NCI-H526 (cell line): ENCODE data around the gene WLS.
"Not testable (repeated sequence)": the region's sequence is repeated elsewhere in the genome, so short reads cannot be mapped to it uniquely, and the experiment has no call there.

Source experiments
- DNase-seq, 2 experiments: peaks; one replicate each; lab custom pipeline; 2025; lab: John Stamatoyannopoulos, UW

The WLS gene

DNA sequence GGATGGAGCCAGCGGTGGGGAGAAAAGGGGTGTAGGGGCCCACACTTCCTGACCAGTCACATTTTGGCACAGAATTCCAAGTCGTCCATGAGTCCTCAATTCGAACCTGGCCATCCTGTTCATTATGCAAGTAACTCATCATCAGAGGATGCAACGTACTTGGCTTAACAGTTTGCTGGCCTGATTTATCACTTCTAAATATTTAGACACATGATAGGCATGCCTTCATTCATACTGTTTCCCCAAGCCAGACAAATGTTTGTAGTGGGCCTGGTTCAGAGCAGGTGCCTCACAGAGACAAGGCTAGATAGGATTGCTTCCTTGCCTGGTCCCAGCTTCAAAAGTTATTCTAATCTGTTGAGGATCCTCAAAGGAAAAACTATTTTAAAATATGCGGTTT, 66.7 kb downstream of the WLS start:
- DNase-seq = no peak

DNA sequence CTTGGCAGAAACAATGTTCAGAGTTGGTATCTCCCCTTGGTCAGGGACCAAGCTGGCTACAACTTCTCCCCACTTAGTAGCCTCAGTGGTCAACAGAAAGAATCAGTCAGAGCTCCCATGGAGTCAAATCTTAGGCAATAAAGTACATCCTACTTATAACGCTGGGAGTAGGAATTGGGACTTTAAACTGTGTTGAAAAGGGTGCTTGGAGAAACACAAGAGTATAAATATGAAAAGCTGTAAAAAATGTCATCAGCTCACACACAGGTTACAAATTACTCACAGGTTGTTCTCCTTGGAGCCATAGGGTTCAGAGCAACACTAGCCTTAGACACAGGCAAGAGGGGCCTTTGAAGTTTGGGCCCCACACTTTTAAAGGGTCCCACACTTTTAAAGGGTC, 67.4 kb downstream of the WLS start:
- no peak for DNase-seq

DNA sequence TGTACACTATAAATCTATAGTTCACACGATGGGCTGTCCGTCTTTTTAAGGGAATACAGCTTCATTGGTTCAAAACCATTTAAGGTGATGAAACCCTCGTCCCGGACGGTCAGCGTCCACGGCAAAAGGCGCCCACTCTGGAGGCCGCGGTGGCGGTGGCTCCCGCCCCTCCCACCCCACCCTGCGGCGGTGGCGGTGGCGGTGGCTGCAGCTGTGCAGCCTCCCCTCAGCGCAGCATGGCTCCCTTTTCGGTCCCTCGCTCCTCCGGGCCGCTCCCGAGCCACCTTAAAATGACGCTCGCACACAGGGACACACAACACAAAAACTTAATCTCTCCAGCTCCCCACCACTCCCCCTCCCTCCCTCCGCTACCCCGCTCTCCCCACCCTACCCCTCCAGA, 69.1 kb downstream of the WLS start:
- DNase-seq = no peak

DNA sequence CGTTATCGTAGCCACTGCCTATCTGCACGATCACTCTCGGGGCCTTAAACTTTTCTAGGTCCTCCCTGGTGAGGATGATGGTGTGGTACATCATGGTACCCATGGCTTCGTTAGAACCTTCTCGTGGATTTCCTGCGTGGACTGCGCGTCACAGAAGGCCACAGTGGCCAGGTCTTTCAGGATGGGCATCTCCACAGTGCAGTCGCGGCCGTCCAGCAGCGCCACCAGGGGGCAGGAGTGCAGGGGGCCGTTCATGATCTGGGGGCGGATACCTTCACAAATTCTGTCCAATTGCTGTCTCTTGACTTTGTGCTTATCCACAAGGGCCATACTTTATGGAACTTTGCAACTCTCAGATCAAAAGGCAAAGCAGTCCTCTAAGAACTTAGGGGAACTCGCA, 69.6 kb downstream of the WLS start:
- DNase-seq = no peak

DNA sequence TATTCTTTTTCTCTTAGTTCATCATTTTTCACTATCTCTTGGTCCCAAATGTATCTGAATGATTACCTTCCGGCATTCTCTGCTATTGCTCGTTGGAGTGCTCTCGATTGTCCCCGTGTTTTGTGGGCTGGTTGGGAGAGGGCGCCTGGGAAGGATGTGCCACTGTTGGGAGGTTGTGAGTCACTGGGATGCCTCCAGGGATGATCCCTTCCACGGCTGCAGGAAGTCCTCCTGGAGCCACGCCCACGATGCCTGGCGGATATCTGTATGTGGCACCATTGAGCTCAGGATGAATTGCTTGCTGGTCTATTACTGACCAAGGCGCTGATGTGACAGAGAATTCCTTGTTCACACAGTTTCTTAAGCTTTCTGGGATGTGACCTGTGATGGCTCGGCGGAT, 70.7 kb downstream of the WLS start:
- DNase-seq = not testable (repeated sequence)

DNA sequence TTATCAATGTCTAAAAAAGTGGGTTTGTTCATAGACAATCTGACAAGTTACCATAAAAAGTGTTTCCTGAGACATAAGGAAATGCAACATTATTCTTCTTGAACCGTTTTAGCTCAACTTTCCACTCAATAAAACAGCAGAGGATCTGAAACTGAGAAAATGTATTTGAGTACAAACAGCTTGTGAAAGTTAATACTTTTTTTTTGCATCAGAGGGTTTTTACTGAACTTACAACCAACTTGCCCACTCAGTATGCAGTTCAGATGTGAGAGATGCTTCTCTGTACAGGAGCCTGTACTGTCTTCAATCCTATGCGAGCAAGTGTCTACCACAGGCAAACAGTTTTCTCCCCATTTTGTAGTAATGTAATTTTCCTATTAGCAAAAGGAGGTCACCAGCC, 71.4 kb downstream of the WLS start:
- not testable (repeated sequence) for DNase-seq

DNA sequence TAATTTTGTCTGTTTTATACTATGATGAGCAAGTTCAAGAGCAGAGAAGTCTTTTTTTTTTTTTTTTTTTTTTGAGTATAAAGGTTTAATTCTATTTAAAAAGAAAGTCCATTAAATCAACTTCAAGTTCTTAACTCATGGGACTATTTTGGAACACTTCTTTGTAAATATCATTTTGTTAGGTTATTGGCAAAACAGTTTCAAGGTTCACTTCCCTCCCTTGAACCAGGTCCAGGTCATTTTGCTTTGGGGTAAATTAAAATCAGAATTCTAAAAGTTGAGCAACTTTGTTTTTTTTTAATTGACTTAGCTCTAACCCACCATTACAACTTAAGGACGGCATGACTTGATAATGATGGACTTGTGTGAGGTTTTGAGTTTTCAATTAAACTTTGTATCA, 72.3 kb downstream of the WLS start:
- no peak for DNase-seq

DNA sequence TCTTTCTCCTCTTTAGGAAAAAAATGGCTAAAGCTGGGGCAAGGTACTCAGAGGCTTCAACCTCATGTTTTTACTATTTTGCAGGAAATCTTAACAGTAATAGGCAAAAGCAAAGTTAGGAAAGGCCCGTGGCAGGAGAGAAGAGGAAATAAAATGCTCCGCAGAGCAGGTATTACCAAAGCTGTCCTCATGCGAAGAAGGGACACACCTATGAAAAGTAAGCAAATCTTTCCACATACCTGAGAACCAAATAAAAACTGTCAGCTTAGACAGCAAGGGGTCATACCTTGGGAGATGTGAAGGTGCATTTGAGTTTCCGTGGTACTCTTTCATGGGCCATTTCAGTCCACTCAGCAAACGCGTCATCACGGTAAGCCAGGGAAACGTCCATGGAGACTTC, 73.5 kb downstream of the WLS start:
- DNase-seq = no peak

DNA sequence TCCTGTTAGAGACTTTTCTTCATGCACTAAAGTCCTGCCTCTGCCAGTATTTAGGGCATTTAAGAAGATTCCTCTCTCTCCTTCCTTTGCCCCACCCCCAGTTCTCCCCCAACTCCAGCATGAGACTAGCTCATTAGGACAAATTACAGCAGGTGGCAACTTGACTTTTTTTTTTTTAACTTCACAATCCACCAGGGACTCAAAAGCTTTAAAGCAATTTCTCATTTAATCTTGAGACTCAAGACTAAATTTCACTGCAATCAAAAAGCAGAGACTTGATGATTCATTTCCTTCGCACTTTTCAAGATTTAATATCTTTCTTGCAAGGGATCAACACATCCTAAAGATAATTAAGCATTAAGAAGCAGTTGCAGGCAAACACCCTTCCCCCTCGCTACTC, 74.9 kb downstream of the WLS start:
- no peak for DNase-seq

DNA sequence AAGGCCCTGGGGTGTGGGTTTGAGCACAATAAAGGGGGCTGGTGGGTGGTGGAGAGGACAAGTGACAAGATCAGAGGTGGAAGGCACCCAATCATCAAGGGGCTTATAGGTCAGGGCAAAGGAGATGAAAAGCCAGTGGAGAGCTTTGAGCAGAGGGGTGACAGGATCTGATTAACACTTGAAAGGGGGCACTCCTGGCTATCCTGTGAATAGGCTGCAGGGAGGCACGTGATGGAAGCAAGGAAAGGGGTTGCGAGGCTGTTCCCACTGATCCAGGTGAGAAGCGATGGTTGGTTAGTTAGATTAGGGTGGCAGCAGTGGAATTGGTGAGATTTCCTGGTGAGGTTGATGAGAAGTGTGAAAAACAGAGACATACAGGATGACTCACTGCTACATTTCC, 80.6 kb downstream of the WLS start:
- no peak for DNase-seq

DNA sequence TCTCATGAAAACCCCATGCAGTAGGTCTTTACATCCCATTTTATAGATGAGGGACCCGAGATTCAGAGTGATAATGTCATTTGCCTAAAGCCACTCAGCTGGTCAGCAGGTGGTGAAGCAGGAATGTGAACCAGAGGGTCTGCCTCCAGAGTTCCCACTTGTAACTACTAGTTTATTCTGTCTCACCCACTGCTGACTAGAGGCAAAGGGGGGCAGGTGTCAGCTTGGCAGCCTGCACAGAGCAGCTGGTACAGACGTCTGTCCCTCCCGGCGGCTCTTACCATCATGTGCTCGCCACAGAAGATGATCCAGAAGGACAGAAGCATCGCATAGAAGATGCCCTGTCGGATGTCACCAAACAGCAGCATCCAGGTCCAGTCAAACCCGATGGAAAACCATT, 82.4 kb downstream of the WLS start:
- no peak for DNase-seq

DNA sequence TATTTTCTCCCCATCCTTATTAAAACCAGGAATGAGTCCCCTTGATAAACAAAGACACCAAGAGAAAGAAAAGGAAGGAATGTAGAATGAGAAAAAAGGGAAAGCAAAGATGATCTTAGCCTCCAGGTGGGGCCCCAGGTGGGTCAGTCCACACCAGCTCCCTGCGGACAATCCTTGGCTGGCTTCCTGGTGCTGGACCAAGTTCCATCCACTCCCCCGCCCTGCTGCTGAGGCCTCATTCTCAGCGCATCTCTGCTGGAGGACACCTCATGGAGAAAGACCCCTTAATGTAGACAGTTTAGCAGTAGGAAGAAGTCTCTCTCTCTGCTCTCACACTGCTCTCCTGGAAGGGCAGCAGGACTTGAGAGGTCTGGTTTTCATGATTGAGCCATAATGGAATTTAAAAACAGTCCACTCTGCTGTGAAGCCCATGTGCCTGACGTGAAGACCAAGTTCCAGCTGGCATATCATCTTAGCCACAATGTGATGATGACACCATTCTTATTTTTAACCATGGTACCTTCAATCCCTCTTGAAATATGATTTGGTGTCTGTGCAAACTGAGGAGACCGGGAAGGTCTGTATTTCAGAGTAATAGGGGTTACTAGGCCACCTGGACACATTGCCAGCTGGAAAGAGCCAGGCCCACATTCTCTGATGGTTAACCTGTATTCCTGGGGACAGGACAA, 83.1 kb downstream of the WLS start:
- DNase-seq = no peak

DNA sequence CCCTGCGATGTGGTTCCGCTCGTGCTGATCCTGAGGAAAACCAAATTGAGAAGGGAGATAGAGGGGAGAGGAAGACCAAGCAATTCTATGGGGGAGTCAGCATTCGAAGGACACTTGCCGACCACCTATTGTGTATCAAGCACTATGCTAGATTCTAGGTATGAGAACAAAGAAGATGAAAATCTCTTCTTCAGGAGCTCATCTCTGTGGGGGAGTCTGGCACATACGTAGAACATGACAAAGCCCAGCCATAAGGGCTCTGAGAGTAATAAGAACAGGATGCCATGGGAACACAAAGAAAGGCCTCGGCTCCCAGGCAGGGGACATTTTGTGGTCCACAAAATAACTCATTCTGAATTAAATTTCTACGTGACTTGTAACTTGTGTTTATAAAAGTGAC, 83.7 kb downstream of the WLS start:
- DNase-seq = no peak

DNA sequence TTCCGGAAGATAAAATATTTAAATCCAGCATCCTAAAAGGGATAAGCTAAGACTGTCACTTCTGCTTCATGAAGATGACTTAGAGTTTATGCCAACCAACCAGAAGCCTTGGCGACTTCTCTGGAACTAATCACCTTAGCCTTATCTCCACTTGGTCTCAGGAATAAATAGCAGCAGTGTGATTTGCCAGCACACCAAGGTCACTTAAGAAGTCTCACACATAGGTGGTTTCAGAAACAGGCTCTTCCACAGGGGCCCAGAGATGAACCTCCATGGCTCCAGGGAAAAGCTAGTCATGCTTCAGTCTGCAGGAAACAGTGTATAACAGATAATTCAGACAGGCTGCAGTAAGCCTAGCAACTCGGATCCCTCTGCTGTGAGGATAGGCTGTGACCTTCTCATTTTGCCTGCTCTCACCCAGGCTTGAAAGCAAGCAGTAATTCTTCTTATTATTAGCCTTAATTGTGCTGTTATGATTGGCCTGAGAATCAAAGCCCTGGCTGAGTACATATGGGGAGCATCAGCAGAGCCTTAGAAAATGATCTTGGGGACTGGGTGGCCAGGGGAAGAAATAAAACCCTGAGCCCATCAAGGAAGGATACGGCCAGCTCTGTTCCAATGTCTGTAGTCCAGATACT, 84.7 kb downstream of the WLS start:
- DNase-seq = no peak

DNA sequence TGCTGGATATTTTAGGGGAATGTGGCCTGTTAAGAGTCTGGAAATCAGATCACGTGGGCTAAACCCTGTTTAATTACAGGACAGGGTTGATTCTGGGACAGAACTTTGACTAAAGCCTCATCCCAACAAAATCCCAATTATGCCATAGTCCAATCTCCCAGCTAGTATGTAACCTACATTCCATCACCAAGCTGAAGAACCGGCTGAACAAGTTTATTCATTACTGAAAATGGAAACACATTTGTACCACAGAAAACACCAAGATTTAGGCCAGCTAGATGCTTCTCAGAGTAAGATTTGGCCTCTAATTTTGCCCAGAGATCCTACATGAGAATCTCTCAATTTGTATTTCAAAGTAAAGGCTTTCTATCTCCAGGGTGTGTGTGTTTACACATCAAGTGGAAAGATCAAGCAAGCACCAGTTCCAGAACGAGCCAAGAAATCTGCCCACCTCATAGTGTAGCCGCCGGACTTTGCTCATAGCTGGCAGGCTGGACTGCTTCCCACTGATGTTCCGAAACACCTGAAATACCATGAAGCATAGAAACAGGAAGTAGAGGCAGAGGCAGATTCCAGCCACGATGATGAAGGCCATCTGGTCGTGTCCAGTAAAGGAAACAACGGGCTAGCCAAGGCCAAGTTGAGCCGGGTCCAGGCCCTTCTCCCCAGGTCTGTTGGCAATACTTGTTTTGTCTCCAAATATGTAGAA, 86.8 kb downstream of the WLS start:
- peak in 1 of 2 experiments; percentile 34 for DNase-seq

DNA sequence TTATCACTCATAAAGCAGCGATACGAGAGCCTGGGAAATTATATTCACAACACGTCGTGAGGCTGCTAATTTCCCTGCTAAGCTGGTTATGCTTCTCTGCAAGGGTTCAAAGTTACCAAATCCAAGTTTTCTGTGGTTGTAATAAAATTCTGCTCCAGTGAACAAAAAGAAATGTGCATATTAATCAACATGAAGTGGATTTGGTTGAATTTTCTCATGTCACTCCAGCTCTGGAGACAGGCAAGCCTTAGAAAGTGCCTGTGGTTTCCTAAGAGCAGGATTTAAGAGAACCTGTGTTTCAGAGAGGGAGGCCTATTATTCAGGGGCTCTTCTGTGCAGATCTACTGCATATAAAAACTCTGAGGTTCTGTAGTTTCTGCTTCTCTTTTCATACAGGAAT, 87.5 kb downstream of the WLS start:
- no peak for DNase-seq

DNA sequence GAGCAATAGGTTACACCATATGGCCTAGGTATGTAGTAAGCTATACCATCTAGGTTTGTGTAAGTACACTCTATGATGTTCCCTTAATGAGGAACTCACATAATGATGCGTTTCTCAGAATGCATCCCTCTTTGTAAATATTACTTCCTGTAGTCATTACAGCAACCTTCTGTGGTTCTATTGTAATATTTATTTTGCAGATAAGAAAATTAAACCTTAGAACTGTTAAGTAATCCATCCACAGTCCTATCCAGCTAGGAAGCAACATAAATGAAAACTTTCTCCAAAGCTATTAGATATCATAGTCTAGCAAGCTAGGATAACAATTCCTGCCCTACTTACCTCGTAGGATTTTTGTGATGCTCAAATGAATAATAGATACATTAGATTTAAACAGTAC, 88.7 kb downstream of the WLS start:
- DNase-seq = no peak

DNA sequence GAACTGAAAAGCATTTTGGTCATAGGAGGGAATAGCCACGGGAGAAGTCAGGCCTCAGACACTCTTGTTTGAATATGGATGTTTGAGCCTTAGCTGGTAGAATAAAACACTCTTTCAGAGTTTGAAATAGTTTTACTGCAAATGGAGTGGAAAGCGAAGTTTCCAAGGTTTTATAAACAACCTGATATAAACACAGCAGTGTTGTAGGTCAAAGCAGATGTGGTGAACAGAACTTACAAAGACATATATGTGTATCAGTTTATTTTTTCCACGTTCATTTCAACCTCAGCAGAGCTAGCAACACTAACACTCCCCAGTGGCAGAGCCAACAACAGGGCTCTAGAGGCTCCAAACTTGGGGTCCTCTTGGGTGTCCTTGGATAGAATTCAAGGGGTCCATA, 89.9 kb downstream of the WLS start:
- no peak for DNase-seq

DNA sequence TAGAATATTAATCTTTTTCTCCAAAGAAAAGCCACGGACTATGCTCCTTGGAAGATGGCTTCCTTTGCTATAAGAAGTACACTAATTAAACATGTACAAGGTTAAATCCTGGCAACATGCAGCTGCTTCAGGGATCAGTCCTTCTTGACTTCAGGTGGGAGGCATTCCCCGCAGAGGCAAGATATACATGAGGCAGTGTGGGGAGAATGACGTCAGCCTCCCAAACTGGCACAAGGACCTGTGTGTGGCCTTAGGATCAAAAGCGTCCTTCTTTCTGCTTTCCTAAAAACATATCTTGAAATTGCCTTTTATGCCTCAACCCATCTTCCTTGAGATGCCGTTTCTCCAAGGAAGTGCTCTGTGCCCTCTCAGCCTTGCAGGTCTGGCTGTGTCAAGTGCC, 90.3 kb downstream of the WLS start:
- DNase-seq = no peak

DNA sequence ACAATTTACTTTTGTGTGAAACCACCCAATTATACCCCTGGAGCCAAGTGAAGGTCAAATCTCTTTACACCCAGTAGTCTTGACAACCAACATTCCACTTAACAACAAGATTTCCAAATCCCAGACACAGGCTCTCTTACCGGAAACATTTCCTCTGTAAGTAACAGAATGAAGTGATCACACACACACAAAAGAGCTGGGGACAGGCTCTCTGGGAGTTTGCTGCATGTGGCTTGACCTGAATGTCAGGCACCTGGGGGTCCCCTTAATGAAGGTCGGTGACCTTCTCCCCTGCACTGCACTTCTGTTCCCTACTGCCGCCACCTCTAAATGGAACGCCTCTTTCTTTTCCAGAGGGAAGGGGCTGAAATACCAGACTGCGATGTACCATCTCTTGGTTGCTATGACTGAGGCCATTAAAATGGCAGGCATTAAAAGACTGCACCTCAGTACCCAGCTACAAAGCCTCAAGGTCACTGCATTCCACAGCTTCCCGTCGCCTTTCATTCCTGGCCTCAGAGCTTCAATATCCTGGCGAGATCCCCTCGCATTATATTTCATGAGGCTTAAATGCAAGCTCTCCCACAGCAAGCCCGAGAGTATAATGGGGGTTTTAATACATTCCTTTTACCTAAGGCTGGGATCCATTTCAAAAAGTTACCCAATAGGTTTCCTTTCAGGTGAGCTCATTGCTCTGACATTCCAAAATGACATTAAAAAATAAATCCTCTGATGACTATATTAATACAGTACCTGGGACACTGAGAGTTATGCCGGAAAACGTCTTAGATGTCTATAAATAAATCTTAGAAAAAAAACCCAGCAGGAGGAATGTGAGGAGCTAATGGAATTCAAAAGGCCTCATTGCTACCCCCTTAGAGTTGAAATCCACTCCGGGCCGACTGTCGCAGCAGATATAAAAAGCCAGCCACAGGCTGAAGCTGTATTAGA, 91.0 kb downstream of the WLS start:
- no peak for DNase-seq

DNA sequence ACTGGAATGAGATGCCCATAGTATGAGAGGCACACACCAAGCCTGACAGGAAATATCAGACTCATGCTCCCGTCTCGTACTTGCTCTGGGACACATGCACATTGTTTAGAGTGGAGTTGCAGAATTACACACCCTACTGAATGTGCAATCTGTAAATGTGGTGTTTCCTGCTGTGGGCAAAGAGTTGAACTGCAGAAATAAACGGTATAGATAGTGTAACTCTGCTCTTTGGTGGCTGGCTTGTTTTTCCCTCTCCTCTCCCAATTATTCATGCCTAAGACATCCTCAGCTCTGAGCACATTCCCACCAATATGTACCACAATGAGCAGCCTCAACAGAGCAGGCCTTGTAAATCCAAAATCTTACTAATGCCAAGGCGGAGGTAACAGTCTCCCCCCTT, 91.8 kb downstream of the WLS start:
- DNase-seq = no peak

DNA sequence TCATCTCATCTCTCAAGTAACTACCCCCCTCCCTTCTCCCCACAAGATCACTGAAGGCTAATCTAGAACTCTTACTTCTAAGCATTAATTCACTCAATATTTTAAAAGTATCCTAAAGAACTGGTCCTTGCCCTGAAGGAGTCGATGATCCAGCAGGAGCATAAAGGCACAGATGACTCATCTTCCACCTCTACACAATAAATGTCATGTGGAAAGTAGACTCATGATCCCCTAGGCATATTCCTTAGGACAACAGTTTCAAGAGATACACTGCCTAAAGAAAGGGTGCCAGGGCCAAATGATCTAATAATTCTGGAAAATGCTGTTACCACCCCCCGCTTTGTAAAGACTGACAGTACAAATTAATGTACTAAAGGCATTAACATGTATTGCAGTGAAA, 96.1 kb downstream of the WLS start:
- no peak for DNase-seq
